Measurements from ENCODE around the gene CD180.

DNA sequence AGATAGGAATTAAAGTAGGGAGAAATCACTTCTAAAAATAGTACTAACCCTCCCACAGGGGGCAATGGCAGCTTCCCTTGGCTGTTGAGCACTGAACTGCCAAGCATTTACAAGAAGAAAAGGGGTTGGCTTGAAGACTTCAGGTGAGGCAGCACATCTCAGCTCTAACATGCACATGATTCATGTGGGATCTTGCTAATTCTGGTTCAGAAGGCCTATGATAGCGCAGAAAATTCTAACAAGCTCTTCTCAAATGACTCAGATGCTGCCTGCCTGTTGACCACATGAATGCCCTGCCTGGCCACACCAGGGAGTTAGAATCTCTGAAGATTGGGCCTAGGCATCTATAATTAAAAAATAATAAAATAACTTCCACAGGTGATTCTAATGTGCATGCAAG is 22.6 kb downstream of the CD180 start:
- TF ChIP-seq, protein P1, sequence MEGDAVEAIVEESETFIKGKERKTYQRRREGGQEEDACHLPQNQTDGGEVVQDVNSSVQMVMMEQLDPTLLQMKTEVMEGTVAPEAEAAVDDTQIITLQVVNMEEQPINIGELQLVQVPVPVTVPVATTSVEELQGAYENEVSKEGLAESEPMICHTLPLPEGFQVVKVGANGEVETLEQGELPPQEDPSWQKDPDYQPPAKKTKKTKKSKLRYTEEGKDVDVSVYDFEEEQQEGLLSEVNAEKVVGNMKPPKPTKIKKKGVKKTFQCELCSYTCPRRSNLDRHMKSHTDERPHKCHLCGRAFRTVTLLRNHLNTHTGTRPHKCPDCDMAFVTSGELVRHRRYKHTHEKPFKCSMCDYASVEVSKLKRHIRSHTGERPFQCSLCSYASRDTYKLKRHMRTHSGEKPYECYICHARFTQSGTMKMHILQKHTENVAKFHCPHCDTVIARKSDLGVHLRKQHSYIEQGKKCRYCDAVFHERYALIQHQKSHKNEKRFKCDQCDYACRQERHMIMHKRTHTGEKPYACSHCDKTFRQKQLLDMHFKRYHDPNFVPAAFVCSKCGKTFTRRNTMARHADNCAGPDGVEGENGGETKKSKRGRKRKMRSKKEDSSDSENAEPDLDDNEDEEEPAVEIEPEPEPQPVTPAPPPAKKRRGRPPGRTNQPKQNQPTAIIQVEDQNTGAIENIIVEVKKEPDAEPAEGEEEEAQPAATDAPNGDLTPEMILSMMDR (IDR thresholded peaks at IDR 0.05; ENCODE audit: low read depth, low read length) = no peak
- no peak for TF ChIP-seq EZH2phosphoT487 (IDR thresholded peaks at IDR 0.05; ENCODE audit: low read depth)
